HG03442 (cell line): Measurements from ENCODE around the gene LRP1B.
"Not testable (repeated sequence)": the region's sequence is repeated elsewhere in the genome, so short reads cannot be mapped to it uniquely, and the experiment has no call there.

Experiments
- ATAC-seq: cut with Tn5 transposase; IDR thresholded peaks from one replicate; pipeline ENCODE4 v1.9.1; 2021; ENCODE audit warnings: mild to moderate bottlenecking, moderate library complexity; ENCODE audit not compliant: unreplicated experiment

The LRP1B gene

DNA sequence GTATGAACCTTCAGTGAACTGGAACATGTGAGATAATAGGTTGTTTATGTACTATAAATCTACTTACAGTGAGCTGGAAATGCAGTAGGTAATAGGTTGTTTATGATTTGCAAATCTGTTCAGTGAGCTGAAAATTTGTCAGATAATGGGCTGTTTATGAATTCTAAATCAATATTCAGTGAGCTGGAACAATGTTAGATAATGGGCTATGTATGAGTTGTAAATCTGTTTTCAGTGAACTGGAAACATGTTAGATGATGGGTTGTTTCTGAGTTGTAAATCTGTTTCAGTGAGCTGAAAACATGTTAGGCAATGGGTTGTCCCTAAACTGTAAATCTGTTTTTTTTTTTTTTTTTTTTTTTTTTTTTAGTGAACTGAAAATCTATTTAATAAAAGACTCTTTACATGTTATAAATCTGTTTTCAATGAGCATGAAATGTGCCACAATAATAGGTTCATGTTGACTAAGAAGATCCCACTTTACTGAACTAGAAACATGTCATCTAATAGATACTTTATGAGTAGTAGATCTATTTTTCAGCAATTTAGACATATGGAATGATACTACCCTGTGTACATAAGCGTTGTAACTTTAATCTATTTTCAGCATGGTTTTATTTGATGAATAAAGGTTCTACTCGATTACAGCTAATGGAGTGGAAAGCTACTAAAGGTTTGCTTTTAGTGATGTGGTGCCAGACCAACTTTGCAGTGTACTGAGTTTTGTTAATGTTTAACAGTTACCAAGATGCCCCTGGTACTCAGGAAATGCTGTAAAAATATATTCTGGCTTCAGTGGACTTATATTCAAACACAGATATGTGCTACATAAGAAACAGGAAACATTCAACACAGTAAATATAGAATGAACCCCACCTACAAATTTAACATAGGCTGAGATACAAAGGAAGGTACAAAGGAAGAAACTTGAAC lies 1471.8 kb downstream of the LRP1B start:
- no peak for ATAC-seq

DNA sequence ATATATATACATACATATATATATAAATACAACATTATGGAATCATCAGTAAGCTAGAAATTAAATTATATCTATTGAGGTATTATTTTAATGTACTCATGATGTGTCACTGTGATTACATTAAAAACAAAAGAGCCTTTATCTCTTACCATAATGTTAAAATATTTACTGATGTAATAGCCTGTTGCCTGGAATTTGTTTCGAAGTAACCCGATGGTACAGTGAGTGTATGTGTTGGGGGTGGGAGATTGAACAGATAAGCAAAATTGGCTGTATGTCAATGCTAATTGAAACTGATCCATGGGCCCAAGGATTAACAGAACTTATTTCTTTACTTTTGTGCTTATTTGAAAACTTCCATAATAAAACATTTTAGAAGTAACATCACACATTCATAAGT lies 1473.2 kb downstream of the LRP1B start:
- no peak for ATAC-seq

DNA sequence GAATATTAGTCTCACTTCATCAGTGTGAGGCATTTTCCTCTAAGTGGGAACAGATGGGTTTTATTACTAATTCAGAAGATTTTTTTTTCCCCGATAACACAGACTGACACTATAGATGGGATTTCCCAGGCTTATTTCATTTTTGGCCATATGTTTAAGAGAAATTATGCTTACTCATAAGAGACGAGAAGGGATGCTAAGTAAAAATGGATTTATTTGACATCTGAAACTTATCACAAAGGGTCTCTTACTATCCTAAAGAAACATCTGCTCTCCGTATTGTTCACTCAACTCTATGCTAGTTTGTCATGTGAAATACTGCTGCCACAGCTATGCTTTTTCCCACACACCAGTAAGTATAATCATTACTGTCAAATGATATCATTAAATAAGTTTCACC lies 1476.3 kb downstream of the LRP1B start:
- ATAC-seq, result no peak

DNA sequence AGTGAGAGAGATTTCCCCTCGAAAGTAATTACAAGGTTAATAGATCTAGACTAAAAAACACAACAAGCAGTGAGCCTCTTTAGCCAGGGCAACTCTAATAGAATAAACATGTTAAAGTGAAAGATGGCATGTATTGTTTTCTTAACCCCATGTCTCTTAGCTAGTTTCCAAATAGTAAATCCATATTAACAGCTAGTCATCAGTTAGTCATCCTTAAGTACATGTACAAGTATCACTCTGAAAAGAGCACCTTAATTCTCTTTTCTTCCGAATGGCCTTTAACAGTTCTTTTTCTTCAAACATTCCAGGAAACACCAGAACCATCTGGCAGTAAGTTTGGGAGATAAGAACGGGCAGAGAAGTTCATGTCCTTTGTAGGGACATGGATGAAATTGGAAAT lies 1480.0 kb downstream of the LRP1B start:
- no peak for ATAC-seq

DNA sequence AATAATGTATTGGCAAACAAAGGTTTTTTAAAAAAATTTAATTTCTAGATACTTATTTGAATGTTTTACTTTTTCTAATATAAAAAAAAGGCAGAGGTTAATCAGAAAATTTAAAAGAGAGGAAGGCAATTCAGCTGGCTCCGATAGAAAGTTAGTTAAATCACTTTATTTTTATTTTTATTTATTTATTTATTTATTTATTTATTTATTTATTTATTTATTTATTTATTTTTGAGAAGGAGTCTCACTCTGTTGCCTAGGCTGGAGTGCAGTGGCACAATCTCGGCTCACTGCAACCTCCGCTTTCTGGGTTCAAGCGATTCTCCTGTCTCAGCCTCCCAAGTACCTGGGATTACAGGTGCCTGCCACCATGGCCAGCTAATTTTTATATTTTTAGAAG lies 1480.7 kb downstream of the LRP1B start:
- not testable (repeated sequence) for ATAC-seq

DNA sequence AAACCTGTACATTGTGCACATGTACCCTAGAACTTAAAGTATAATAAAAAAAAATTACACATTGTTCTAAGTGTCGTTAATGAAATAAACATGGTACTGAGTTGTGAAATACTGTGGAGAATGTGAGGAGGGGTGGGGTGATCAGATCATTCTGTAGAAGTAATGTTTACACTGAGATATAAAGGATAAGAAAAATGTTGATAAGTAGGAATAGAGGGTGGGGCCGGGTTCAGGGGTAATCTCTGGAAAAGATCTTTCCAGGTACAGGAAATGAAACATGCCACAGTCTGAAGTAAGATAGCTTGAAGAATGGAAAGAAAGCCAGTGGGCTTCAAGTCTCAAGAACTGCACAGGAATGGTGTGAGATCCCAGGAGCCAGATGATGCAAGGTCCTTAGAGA lies 1482.4 kb downstream of the LRP1B start:
- ATAC-seq, result no peak

DNA sequence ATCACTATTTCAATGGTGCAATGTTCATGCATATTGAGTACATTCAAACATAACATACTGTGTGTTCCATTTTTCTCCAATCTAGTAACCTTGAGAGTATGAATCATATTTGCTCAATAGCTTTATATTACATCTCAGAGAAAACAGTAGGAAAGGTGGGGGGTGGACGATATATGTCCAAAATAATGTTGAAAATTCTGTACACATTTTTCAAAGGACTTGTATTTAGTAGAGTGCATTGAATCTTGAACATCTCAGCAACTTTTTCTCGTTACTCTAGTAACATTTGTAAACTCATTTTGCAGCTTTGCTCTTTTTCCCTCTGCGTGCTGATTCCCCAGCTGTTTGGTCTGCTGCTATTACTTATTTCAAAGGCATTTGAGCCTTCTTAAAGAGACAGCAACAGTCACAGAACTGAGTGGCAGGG lies 1487.0 kb downstream of the LRP1B start:
- no peak for ATAC-seq

DNA sequence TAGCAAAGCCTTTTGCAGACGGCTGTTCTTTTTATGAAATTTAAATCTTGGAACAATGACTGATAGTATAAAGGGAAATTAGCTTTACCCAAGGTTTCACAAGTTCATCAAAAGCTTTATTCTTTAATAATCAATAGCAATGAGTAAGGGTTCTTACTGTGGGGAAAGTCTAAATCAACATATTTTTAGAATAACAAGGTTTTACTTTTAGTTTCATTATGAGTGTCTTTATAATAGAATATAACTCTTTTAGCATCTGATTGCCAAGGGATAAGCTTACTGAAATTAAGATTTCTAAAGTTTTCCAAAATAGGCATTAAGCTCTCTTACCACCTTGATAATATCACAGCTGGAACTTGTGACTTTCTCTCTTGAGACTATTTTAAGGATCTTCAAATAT lies 1489.7 kb downstream of the LRP1B start:
- no peak for ATAC-seq

DNA sequence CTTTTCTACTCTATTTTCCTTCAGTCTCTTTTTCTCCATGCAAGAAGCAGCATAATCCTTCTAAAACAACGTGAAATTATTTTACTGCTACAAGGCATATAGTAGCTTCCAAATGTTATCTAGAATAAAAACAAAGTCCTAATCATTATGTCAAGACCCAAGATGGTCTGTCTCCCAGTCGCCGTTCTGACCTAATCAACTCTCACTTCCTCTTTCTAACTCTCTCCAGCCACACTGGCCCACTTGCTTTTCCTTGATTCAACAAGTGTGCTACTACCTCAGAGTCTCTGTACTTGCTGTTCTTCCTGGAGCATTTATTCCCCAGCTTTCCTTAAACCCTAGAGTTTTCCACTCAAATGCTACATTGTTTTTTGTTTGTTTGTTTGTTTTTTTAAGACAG lies 1491.2 kb downstream of the LRP1B start:
- ATAC-seq, result no peak

DNA sequence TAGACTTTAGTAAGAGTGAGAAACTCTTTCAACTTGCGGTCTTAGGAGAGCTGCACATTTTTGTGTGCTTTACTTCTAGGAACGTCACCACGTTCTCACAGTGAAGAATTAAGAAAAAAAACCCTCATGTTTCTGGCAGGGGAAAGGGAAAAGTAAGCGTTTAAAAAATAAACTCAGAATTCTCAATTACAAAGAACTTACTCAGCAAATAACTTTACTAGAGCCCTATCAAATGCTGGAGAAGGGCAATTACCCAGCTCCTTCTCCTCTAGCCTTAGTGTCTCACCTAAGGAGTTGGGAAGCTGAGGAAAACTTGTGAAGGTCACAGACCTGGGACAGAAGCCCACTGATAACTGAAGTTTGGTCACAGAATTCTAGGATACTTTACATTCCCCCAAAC lies 1500.3 kb downstream of the LRP1B start:
- no peak for ATAC-seq

DNA sequence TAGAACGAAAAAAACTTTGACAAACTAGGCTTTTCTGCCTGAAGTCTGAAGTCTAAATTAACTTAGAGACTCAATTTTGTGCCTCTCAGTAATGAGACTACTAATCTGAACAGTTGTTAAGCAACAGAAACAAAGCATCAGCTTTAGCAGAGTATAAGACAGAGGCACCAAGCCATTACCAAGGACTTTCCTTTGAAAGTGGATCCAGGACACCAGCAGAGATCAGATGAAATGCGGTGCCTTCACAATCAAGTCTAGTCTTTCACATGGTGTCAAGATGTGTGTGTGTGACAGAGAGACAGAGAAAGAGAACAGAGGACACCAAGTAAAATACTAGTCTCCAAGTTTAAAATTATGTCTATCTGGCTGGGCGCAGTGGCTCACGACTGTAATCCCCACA lies 1502.9 kb downstream of the LRP1B start:
- ATAC-seq, result no peak

DNA sequence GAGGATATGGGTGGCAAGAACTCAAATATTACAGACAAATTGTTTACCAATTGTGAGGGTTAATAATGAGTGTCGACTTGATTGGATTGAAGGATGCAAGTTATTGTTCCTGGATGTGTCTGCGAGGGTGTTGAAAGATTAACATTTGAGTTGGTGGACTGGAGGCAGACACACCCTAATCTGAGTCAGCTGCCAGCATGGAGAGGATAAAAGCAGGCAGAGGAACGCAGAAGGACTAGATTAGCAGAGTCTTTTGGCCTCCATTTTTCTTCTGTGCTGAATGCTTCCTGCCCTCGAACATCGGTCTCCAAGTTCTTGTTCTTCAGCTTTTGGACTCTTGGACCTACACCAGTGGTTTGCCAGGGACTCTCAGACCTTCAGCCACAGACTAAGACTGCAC lies 1503.7 kb downstream of the LRP1B start:
- no peak for ATAC-seq

DNA sequence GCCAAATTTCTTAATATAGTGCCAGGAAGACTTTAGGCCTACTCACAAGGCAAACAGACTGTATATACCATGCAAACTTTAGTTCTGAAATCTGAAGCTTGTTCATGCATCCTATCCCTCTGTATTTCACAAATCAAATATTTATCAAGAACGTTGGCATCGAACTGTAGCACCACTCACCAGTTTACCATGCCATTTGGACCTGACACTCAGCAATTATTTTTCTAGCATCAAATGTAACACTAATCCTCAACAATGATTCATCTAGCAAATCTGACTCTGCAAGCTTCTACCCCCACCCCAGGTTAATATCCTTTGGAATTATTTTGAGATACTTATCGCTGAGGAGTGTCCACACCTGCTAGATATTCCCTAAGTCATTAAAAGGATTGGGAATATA lies 1506.6 kb downstream of the LRP1B start:
- no peak for ATAC-seq

DNA sequence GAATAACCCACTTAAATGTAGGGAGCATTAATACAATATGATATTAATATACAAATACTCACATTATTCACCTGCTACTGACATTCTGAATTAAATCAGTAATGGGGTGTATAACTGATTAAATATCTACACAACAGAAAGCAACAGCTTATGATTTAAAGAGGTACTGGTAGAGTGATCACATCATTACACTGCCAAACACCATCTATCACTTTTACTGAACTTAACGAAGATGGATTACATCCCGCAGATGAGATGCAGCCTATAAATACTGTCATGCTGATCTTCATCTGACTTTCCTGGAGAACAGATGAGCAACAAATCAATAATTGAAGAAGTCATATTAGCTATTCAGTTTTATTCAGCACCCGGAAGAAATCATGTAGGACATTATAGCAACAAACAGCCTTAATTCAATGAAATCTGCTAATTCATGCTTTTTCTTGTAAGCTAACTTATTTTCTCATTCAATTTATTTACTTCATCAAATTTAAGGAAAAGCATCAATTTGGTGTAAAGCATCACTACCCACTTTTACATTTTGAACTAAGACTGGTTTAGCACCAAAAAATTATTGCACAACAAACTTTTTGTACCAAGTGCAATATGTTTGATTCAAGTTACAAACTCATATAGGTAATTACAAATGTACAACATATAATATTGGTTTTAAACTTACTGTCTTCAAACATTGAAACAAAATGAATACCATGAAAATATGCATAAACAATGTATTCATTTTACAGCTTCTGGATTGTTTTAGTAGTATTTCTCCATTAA lies 1509.0 kb downstream of the LRP1B start:
- ATAC-seq, result no peak

DNA sequence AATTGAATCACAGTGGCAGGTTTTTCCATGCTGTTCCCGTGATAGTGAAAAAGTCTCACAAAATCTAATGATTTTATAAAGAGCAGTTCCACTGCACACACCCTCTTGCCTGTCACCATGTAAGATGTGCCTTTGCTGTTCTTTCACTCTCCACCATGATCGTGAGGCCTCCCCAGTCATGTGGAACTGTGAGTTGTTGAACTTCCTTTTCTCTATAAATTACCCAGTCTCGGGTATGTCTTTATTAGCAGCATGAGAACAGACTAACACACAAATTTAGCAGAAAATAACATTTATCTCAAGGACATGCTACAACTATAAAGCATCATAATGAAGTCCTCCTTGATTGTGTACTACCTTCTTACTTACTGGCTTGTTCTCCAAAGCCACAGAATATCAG lies 1526.0 kb downstream of the LRP1B start:
- no peak for ATAC-seq

DNA sequence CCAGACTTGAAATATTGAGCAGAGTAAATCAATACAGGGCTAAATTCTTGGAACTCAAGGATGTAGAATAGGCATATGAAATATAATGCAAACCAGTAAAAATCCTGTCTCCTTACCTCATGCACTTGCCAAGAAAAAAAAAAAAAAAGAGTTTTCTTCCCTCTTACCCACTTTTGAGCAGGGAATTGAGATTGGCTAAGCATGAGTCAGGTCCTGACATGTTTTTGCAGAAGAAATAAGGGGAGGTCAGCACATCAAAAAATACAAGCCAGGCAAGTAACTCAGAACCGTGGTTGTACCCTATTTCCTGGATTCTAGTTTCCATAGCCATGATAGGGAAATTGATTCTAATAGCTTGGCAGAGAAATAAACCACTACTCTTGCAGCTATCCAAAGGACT lies 1526.7 kb downstream of the LRP1B start:
- no peak for ATAC-seq

DNA sequence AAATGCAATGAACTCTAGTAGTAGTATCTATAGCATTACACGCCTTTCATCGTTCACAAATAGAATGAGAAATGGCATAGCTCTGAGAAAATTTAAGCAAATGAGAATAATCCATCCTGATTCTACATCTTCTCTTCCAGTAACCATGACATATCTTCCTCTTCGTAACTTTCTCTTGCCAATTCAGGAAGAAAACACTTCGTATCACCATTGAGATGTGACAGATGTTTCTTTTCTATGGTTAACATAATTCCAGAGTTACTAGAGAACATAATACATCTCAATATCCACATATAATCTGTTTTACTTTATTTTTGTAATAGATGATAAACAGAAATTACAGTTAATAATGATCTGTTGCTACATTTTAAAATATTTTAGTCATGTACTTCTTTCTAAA lies 1527.4 kb downstream of the LRP1B start:
- ATAC-seq, result no peak

DNA sequence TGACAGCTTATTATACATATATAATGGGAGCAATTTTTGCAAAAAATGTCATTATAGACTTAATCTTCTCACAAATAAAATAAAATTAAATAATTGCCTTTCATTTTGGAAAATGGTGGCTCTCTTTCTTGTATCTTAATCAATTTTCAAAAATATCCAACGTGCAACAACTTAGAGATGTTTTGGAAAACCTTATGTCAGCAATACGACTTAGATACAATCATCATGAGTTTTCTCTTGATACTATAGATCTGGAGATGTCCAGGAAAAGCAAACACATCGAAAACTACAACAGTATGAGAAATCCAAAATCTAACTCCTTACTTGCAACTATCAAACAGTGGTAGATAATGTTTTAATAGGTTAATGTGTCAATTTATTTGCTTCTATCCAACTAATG lies 1529.0 kb downstream of the LRP1B start:
- ATAC-seq, result no peak

DNA sequence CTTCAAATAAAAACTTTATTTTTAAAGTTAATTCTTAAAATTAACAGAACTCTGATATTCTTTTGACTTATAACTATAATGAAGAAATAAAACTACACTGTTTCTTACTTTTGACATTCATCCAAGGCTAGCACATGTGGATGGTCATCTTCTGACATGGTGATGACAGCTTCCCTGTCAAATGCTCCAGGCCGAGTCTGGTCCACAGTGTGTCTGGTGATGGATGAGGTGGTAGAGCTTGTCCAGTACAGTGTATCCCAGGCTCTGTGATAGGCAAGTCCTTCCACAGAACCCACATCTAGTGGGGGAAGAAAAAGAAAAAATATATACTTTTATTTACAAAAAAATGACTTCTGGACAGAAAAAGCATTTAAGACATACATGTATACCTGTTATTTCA lies 1529.5 kb downstream of the LRP1B start:
- ATAC-seq, result no peak

DNA sequence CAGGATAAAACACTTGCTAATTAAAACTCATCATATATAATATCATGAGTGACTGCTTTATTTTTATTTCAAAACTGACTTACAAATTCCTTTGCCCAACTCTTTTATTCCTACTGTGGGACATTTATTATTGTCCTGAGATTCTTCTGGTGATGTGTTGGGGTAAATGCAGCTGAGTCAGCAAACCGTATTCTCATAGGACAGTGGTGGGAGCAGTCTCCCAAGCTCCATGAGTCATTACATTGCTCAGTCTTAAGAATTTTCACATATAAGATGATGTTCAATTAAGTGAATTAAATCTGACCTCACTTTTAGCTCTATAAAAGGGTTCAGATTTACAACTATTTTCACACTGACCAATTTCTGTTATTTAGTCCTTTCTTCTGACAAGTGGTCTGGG lies 1530.7 kb downstream of the LRP1B start:
- ATAC-seq, result no peak

DNA sequence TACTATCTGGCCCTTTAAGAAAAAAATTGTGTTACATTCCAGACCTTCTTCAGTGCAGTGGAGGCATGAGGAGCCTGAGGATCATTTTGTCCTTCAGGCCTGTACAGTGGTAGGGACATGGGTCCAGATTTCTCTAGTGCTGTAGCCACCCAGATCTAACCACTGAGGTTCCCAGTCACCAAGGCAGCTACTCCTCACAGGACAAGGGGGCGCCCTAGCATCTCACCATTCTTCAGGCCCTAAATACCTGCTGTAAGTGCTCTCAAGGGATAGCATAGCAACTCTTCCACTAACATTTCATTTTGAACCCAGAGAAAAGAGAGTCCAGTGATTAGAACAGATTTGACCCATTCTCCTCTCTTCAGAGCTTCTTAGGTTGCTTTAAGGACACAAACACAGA lies 1533.0 kb downstream of the LRP1B start:
- no peak for ATAC-seq

DNA sequence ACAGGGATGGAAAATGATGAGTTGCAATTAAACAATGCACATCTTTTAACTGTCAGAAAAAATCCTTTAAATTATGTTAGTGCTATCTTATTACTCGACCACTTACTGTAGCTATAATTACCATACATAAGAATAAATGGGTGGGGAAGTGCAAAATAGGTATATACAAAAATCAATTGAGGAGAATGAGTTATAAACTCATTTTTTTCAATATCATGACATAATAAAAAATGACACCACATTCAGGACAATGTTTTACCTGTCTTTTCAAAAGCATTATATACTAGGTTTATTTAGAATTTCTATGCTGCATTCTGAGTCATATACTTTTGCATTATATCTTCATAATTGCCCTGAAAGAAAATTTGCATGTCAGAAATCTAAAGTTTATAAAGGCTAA lies 1533.6 kb downstream of the LRP1B start:
- no peak for ATAC-seq
